Measurements from ENCODE around the gene SLC49A3.

SLC49A3 gene

DNA sequence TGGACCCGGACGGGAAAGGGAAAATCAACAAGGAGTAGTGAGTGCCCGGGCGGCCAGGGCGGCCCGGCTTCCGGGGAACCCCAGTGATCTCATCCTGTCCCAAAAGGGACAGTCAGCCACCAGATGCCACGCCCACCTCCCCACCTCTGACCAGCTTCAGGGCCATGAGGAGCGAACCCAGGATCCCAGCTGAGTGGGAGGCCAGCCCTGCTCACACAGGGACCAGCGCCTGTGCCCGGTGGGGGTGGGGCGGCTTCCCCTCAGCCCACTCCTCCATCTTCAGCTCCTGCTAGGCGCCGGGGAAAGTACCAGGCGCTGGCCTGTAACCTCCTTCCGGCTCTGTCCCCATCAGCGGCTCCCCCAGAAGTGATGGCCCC is 8.4 kb downstream of the SLC49A3 start:
- Histone ChIP-seq H2AFZ (ENCODE audit: low read length) (peak overlapping the region; percentile 52; the same call in 1 of the 2 replicates), H3F3A (ENCODE audit: low read depth) (no peaks in the 10 kb centered on the region), H3K36me3 (ENCODE audit: insufficient read depth, low read length) (no peaks in the 10 kb centered on the region), H3K9ac (ENCODE audit: low read depth, low read length, poor library complexity, severe bottlenecking) (no peak overlapping the region), H4K20me1 (ENCODE audit: insufficient read depth, low read length, poor library complexity, severe bottlenecking) (no peaks in the 10 kb centered on the region), H3K79me2 (ENCODE audit: insufficient read depth, low read length) (peaks cover 2% of the 10 kb centered on the region; the same call in 1 of the 2 replicates), H3K9me2 (replicated peaks; ENCODE audit: low read depth, low read length) (no peaks in the 10 kb centered on the region), H3K4me3 (ENCODE audit: low read length, poor library complexity, severe bottlenecking) (peak overlapping the region; percentile 61), H3K27me3 (ENCODE audit: insufficient read depth, low read length, poor library complexity, severe bottlenecking) (no peaks in the 10 kb centered on the region), H3K4me2 (ENCODE audit: low read depth, low read length, poor library complexity, severe bottlenecking) (peak overlapping the region; percentile 54), H3K4me1 (ENCODE audit: insufficient read depth, low read length, poor library complexity, severe bottlenecking) (peaks cover 9% of the 10 kb centered on the region), H3K9me3 (ENCODE audit: insufficient read depth, low read depth, low read length) (no peaks in the 10 kb centered on the region)
- TF ChIP-seq CTCF (conservative IDR thresholded peaks at IDR 0.05; ENCODE audit: low read length) (no peak), EZH2phosphoT487 (IDR thresholded peaks at IDR 0.05; ENCODE audit: borderline replicate concordance) (no peak)

DNA sequence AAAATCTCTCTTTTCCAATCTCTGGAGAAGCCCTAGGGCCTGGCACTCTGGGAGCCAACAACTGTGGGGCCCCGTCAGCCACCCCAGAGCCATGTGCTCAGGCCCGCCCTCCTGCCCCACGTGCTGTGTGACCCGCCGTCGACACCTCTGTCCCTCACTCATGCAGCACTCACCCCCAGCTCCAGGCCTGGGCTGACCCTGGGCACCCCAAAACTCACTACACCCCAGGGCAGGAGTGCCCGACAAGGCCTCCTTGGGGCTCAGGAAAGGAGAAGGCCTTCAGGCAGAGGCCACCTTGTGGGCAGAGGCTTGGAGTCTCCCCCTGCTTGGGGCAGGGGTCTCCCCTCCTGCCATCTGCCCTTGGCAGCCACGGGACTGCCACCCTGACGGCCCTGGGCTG is 8.9 kb downstream of the SLC49A3 start:
- Histone ChIP-seq H3F3A (ENCODE audit: low read depth) (no peaks in the 10 kb centered on the region), H3K9ac (ENCODE audit: low read depth, low read length, poor library complexity, severe bottlenecking) (no peak overlapping the region), H3K4me3 (ENCODE audit: low read length, poor library complexity, severe bottlenecking) (no peak overlapping the region), H4K20me1 (ENCODE audit: insufficient read depth, low read length, poor library complexity, severe bottlenecking) (no peaks in the 10 kb centered on the region), H3K4me2 (ENCODE audit: low read depth, low read length, poor library complexity, severe bottlenecking) (no peak overlapping the region), H3K4me1 (ENCODE audit: insufficient read depth, low read length, poor library complexity, severe bottlenecking) (peaks cover 13% of the 10 kb centered on the region), H3K79me2 (ENCODE audit: insufficient read depth, low read length) (peaks cover 6% of the 10 kb centered on the region; the same call in 1 of the 2 replicates), H2AFZ (ENCODE audit: low read length) (no peak overlapping the region), H3K27me3 (ENCODE audit: insufficient read depth, low read length, poor library complexity, severe bottlenecking) (no peaks in the 10 kb centered on the region), H3K9me3 (ENCODE audit: insufficient read depth, low read depth, low read length) (no peaks in the 10 kb centered on the region), H3K9me2 (replicated peaks; ENCODE audit: low read depth, low read length) (no peaks in the 10 kb centered on the region), H3K36me3 (ENCODE audit: insufficient read depth, low read length) (no peaks in the 10 kb centered on the region)
- TF ChIP-seq EZH2phosphoT487 (IDR thresholded peaks at IDR 0.05; ENCODE audit: borderline replicate concordance) (no peak), CTCF (conservative IDR thresholded peaks at IDR 0.05; ENCODE audit: low read length) (no peak)

GRCh38 chr4:679629-680028 is 9.3 kb downstream of the SLC49A3 start:
- H3K9me2 ChIP-seq (replicated peaks; ENCODE audit: low read depth, low read length): no peaks in the 10 kb centered on the region
- H3K9ac ChIP-seq (ENCODE audit: low read depth, low read length, poor library complexity, severe bottlenecking): no peak overlapping the region
- H4K20me1 ChIP-seq (ENCODE audit: insufficient read depth, low read length, poor library complexity, severe bottlenecking): no peaks in the 10 kb centered on the region
- peaks cover 6% of the 10 kb centered on the region; the same call in 1 of the 2 replicates for H3K79me2 ChIP-seq (ENCODE audit: insufficient read depth, low read length)
- H3K4me1 ChIP-seq (ENCODE audit: insufficient read depth, low read length, poor library complexity, severe bottlenecking): peaks cover 15% of the 10 kb centered on the region
- no peak overlapping the region for H3K4me2 ChIP-seq (ENCODE audit: low read depth, low read length, poor library complexity, severe bottlenecking)
- H3K27me3 ChIP-seq (ENCODE audit: insufficient read depth, low read length, poor library complexity, severe bottlenecking): no peaks in the 10 kb centered on the region
- no peak overlapping the region for H2AFZ ChIP-seq (ENCODE audit: low read length)
- no peak for TF ChIP-seq EZH2phosphoT487 (IDR thresholded peaks at IDR 0.05; ENCODE audit: borderline replicate concordance)
- no peak for TF ChIP-seq CTCF (conservative IDR thresholded peaks at IDR 0.05; ENCODE audit: low read length)
- no peaks in the 10 kb centered on the region for H3K36me3 ChIP-seq (ENCODE audit: insufficient read depth, low read length)
- H3K4me3 ChIP-seq (ENCODE audit: low read length, poor library complexity, severe bottlenecking): no peak overlapping the region
- no peaks in the 10 kb centered on the region for H3F3A ChIP-seq (ENCODE audit: low read depth)
- H3K9me3 ChIP-seq (ENCODE audit: insufficient read depth, low read depth, low read length): no peaks in the 10 kb centered on the region
